ENCODE data around the gene MMP7.

GRCh38 chr11:102518296-102519094 lies 12.1 kb downstream of the MMP7 start:
- TF ChIP-seq, protein P1, sequence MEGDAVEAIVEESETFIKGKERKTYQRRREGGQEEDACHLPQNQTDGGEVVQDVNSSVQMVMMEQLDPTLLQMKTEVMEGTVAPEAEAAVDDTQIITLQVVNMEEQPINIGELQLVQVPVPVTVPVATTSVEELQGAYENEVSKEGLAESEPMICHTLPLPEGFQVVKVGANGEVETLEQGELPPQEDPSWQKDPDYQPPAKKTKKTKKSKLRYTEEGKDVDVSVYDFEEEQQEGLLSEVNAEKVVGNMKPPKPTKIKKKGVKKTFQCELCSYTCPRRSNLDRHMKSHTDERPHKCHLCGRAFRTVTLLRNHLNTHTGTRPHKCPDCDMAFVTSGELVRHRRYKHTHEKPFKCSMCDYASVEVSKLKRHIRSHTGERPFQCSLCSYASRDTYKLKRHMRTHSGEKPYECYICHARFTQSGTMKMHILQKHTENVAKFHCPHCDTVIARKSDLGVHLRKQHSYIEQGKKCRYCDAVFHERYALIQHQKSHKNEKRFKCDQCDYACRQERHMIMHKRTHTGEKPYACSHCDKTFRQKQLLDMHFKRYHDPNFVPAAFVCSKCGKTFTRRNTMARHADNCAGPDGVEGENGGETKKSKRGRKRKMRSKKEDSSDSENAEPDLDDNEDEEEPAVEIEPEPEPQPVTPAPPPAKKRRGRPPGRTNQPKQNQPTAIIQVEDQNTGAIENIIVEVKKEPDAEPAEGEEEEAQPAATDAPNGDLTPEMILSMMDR (IDR thresholded peaks at IDR 0.05), result peak; percentile 43
- TF ChIP-seq EZH2phosphoT487 (IDR thresholded peaks at IDR 0.05), result no peak

All from neural progenitor cell (in vitro differentiated cells).